ENCODE data around the gene ME3.

DNA sequence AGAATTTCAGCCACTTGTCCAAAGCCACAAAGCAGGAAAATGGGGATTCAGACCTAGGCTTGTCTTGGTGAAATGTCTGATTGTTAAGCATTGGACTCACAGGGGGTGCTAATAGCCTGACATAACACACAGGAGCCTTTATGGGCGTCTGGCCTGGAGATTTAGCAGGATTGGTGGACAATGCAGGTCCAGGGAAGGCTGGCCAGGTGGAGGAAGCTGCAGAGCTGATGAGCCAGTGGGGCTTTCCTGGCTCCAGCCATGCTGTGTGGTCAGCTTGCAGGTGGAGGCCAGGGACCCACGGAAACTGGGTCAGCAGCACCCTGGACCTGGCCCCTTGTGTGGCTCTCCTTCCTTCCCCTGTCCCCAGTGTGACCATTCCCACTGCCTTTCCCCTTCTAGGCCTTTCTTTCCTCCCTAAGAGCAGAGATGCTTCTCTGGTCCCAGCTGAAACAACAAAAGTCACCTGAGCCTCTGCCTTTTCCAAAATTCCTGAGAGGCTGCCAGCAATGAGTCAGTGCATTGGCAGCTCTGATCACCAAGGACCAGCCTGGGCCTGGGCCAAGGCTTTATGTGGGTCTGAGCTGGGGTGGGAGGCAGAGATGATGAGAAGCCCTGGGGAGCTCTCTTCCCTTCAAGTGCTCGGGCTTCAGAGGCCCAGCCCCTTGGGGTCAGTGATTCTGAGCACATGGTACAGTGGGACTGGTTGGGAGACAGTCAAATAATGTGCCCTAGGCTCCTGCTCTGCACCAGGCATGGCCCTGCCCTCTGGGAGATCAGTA is 212.5 kb downstream of the ME3 start:
- no peak for TF ChIP-seq CTCF (IDR thresholded peaks at IDR 0.05)
- TF ChIP-seq POLR2A (IDR thresholded peaks at IDR 0.05): no peak

All from gastroesophageal sphincter (tissue), 3 donors.